Activated CD4-positive, alpha-beta T cell treated with anti-CD3 and anti-CD28 coated beads, Interleukin-2, amount 50 U/mL, for 1 hour (primary cell): ENCODE data around the gene ANTKMT.
"Not testable (repeated sequence)": the region's sequence is repeated elsewhere in the genome, so short reads cannot be mapped to it uniquely, and the experiment has no call there.

Source experiments
- DNase-seq: peaks from one replicate; pipeline ENCODE4 v3.0.0-alpha.2; 2020

ANTKMT gene

GRCh38 chr16:746637-747036, 25.7 kb downstream of the ANTKMT start:
- DNase-seq: no peak

- no peak for DNase-seq
Measured at GRCh38 chr16:747978-748746, 27.2 kb downstream of the ANTKMT start.

GRCh38 chr16:749010-749409, 28.1 kb downstream of the ANTKMT start:
- DNase-seq: no peak

GRCh38 chr16:750485-750884, 29.5 kb downstream of the ANTKMT start:
- no peak for DNase-seq

GRCh38 chr16:751152-752006, 30.4 kb downstream of the ANTKMT start:
- DNase-seq: no peak

- no peak for DNase-seq
Measured at GRCh38 chr16:752007-752312, 31.0 kb downstream of the ANTKMT start.

GRCh38 chr16:754121-754607, 33.2 kb downstream of the ANTKMT start:
- not testable (repeated sequence) for DNase-seq

GRCh38 chr16:754656-755055, 33.7 kb downstream of the ANTKMT start:
- no peak for DNase-seq

GRCh38 chr16:756428-756827, 35.5 kb downstream of the ANTKMT start:
- no peak for DNase-seq

GRCh38 chr16:759110-759910, 38.4 kb downstream of the ANTKMT start:
- no peak for DNase-seq

- no peak for DNase-seq
Measured at GRCh38 chr16:760065-760464, 39.1 kb downstream of the ANTKMT start.

- no peak for DNase-seq
Measured at GRCh38 chr16:760545-761343, 39.8 kb downstream of the ANTKMT start, which contains the start of gene MSLN. Gene MSLN, plus strand, starts transcription at chr16:760734. Its CDS starts 1,947 bp downstream, at chr16:762681.

GRCh38 chr16:761625-762513, 40.9 kb downstream of the ANTKMT start:
- no peak for DNase-seq

- no peak for DNase-seq
Measured at GRCh38 chr16:762595-763268, 41.8 kb downstream of the ANTKMT start.

- DNase-seq: no peak
Measured at GRCh38 chr16:763369-764183, 42.6 kb downstream of the ANTKMT start.

- DNase-seq: no peak
Measured at GRCh38 chr16:764184-764750, 43.3 kb downstream of the ANTKMT start.

- no peak for DNase-seq
Measured at GRCh38 chr16:764848-765487, 44.0 kb downstream of the ANTKMT start.

GRCh38 chr16:765488-765865, 44.5 kb downstream of the ANTKMT start:
- DNase-seq: no peak
